Stimulated activated naive CD8-positive, alpha-beta T cell treated with anti-CD3 and anti-CD28 coated beads, Interleukin-15, Interleukin-2, amounts not matched to agents 100 U/mL and 50 U/mL, for 24 hours (primary cell): ENCODE results near the gene ZFP14.
"Not testable (repeated sequence)": the region's sequence is repeated elsewhere in the genome, so short reads cannot be mapped to it uniquely, and the experiment has no call there.

Experiments
- ATAC-seq: fragments of 150-1000 bp; cut with Tn5 transposase; one replicate; pipeline ENCODE4 v1.10.0; 2021
- DNase-seq: peaks from one replicate; pipeline ENCODE4 v3.0.0; 2021

ZFP14 gene

DNA sequence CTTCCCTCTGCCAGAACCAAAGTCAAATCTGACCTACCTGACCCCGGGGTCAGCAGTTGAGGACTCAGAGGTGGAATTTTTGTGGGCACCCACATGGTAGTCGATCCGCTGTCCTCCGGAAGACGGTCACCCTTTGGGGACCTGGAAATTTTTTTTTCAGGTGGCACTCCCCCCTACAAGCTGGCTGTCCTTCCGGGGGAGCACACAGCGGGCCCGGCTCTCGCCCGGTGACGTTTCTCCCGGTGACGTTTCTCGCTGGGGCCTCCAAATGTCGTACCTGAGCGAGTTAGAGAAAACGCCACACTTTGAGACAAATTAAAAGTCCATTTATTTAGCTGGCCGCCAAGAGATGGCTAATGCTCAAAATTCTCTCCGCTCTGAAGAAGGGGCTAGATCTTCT is 48.8 kb downstream of the ZFP14 start:
- DNase-seq: no peak
- no peak for ATAC-seq

DNA sequence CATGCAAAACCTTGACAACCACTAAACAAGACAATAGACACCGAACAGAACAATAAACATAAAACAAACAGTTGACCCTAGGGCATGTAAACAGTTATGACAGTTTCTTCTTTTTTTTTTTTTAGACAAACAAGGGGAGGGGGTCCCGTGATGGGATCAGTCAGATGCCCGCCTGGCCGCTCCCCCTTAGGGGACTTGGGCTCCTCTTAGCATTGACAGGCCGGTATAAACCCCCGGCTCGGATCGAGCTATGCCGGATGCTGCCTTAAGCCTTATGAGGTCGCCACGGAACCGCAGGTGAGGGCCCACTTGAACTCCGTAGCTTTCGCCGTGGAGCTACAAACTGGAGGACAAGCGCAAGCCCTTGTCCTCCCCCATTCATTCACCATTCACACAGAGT is 49.5 kb downstream of the ZFP14 start:
- not testable (repeated sequence) for DNase-seq, ATAC-seq

DNA sequence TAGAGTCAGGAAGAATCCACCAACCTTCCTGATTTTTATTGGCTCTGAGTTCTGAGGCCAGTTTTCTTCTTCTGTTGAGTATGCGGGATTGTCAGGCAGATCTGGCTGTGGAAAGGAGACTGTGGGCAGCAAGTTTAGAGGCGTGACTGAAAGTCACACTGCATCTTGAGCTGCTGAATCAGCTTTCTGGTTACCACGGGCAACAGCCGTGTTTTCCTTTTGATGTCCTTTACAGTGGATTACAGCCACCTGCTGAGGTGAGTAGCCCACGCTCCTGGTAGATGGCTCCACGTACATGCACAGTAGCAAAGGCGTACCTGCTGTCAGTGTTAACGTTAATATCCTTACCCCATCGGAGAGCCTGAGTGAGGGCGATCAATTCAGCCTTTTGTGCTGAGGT is 52.4 kb downstream of the ZFP14 start:
- not testable (repeated sequence) for ATAC-seq, DNase-seq

DNA sequence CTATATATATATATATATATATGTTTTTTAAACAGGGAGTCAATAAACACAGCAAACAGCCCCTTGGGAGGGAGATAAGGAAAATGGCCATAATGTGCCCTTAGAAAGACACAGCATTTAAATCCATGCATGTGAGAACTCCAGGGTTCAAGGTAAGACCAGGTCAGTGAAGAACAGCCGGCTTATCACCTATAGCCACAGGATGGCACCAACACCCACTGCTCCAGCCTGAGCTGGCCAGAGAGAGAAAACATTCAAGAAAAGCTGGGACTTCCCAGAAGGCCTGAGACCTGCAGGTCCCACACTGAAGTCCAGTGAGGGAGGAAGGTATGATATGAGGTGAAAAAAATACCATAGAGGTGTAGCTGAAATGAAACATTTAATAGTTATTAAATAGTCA is 63.8 kb downstream of the ZFP14 start:
- not testable (repeated sequence) for DNase-seq, ATAC-seq

DNA sequence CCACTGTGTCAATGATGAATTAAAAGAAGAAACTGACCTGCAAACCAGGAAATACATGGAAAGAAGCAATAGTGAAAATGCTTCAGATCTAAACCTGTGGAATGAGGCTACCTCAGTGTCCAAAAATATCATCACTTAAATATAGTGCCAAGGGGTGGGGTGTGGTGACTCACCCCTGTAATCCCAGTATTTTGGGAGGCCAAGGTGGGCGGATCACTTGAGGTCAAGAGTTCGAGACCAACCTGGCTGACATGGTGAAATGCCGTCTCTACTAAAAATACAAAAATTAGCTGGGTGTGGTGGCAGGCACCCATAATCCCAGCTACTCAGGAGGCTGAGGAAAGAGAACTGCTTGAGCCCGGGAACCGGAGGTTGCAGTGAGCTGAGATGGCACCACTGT is 64.9 kb downstream of the ZFP14 start:
- ATAC-seq, DNase-seq: not testable (repeated sequence)

DNA sequence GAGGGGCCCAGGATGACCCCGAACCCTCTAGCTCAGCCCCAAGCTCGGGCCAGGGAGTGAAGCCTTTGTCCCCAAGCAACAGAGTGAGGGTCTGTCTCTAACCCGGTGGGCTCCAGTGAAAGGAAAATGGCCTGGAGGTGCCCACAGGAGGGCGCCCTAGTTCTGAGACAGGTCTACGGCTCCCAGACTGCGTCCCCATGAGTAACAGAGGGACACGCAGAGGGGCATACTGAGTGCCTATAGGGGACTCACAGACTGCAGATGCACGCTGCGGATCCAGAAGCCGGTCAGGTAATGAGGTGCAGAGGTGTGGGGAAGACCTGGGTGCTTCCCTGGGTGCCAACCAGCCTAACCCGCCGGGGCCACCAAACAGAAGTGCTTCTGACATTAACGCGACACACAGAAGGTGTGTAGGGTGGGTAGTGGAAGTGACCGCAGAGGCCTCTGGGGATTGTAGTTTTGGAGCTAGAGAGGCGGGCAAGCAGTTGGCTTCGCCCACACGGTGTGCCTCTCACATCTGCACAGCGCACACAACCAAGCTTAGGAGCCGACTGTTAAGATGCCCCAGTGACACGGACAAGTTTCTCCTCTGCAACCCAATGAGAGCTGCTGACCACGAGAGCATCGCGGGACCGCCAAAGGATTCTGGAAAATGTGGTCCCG is 67.8 kb downstream of the ZFP14 start:
- DNase-seq, ATAC-seq: not testable (repeated sequence)

DNA sequence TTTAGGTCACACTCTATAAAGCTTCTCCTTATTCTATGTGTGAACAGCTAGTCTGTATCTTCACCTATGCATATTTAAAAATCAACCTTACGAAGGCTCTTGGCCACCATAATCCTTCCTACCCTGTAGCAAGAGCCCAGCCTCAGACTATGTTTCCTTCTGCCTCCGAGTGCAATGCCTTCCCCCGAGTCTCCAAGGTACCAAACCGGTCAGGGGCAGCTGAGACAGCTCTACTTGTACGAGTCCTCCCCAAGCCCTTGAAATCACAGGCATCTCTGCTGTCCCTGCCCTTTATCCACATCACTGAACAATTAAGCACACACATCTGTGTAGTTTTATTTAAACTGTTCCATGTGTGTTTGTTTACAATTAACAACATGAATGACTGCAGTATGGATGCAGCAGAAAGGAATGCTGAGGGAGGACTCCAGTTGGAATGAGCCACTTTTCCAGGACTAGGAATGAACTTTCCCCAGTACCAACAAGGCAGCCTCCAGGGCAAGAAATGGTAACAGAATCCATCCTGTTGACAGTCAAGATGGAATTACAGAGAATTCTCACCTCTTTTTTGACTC is 68.5 kb downstream of the ZFP14 start:
- not testable (repeated sequence) for DNase-seq, ATAC-seq

DNA sequence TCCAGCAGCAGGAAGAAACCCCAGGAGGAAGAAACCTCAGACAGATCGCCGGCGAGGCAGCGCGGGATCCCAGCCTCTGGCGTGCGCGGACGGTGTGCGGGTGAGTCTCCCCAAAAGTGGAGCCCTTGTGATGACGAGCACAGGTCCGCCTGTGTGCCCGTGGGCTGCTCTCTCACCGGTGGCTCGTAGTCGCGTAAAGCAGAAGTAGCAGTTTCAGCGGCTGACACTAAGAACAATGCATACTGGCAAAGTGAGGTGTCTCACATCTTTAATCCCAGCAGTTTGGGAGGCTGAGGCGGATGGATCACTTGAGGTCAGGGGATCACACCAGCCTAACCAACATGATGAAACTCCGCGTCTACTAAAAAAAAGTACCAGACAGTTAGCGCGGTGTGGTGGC is 69.2 kb downstream of the ZFP14 start:
- not testable (repeated sequence) for DNase-seq, ATAC-seq

DNA sequence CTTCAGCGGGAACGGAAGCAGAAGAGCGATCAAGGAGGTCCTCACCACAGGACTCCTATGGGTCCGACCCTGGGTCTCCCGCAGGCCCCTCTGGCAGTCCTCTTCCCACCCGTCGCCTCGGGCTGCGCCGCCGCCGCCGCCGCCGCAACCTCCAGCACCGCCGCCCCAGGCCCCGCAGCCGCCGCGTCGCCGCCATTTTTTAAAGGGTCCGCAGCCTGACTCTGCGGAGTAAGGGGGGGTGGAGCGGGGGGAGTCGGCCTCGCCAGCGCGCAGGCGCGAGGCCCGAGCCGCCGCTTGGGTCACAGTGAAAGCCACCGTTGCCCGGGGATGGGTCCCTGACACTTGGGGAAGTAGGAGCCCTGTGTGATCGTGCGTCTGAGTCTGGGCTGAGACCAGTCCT is 69.7 kb downstream of the ZFP14 start:
- DNase-seq, ATAC-seq: not testable (repeated sequence)

DNA sequence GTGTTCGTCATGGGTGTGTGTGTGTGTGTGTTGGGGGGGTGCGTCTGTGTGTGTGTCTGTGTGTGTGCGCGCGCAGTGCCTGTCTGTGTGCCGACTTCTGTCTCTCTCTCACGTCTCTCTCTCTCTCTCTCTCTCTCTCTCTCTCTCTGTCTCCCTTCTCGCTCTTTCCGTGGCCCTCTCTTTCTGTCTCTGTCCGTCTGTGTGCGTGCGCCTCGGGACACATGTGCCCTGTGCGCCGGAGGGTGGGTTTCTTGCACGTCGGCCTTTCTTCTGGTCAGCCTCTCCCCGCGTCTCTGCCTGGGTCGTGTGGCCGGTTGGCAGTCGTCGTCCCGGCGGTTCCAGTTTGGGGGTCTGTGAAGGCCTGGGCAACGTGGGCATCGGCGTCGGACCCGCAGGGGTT is 86.7 kb downstream of the ZFP14 start:
- ATAC-seq, DNase-seq: not testable (repeated sequence)
